ENCODE results near the gene CARD9.

The CARD9 gene

GRCh38 chr9:136367296-136368145 is 5.9 kb downstream of the CARD9 start:
- no peaks in the 10 kb centered on the region for H3K9me3 Mint-ChIP-seq
- ATAC-seq (no peak), DNase-seq (no peak)
- no peak overlapping the region for H3K27ac Mint-ChIP-seq
- no peaks in the 10 kb centered on the region for H3K36me3 Mint-ChIP-seq (ENCODE audit: low read depth)
- H3K27me3 Mint-ChIP-seq = no peaks in the 10 kb centered on the region
- H3K4me3 Mint-ChIP-seq = no peak overlapping the region
- H3K4me1 Mint-ChIP-seq = peaks cover 5% of the 10 kb centered on the region

- no peak for DNase-seq
- Mint-ChIP-seq H3K4me1 (peaks cover 6% of the 10 kb centered on the region), H3K4me3 (no peak overlapping the region), H3K9me3 (no peaks in the 10 kb centered on the region), H3K27ac (no peak overlapping the region), H3K27me3 (no peaks in the 10 kb centered on the region), H3K36me3 (ENCODE audit: low read depth) (no peaks in the 10 kb centered on the region)
- no peak for ATAC-seq
Measured at GRCh38 chr9:136366826-136367225, 6.6 kb downstream of the CARD9 start.

GRCh38 chr9:136365775-136366222 is 7.7 kb downstream of the CARD9 start:
- ATAC-seq (no peak), DNase-seq (no peak)
- H3K27me3 Mint-ChIP-seq = no peaks in the 10 kb centered on the region
- peaks cover 6% of the 10 kb centered on the region for H3K4me1 Mint-ChIP-seq
- no peak overlapping the region for H3K4me3 Mint-ChIP-seq
- H3K9me3 Mint-ChIP-seq = no peaks in the 10 kb centered on the region
- no peaks in the 10 kb centered on the region for H3K36me3 Mint-ChIP-seq (ENCODE audit: low read depth)
- no peak overlapping the region for H3K27ac Mint-ChIP-seq

GRCh38 chr9:136364942-136365774 is 8.3 kb downstream of the CARD9 start:
- DNase-seq (no peak), ATAC-seq (no peak)
- Mint-ChIP-seq H3K4me1 (peaks cover 6% of the 10 kb centered on the region), H3K9me3 (no peaks in the 10 kb centered on the region), H3K4me3 (no peak overlapping the region), H3K27ac (no peak overlapping the region), H3K36me3 (ENCODE audit: low read depth) (no peaks in the 10 kb centered on the region), H3K27me3 (no peaks in the 10 kb centered on the region)

- H3K4me1 Mint-ChIP-seq = peaks cover 6% of the 10 kb centered on the region
- H3K27me3 Mint-ChIP-seq = no peaks in the 10 kb centered on the region
- no peaks in the 10 kb centered on the region for H3K36me3 Mint-ChIP-seq (ENCODE audit: low read depth)
- ATAC-seq = no peak
- no peak for DNase-seq
- peak overlapping the region; percentile 14 for H3K4me3 Mint-ChIP-seq
- H3K9me3 Mint-ChIP-seq = no peaks in the 10 kb centered on the region
- no peak overlapping the region for H3K27ac Mint-ChIP-seq
Measured at GRCh38 chr9:136363949-136364748, 9.3 kb downstream of the CARD9 start.

GRCh38 chr9:136363106-136363948 is 10.1 kb downstream of the CARD9 start, which contains the start of gene DNLZ:
DNLZ (minus strand) TSS chr9:136363744; CDS start chr9:136363714, 30 bp downstream.
- DNase-seq (peak; percentile 99), ATAC-seq (peak; percentile 83)
- Mint-ChIP-seq H3K36me3 (ENCODE audit: low read depth) (no peaks in the 10 kb centered on the region), H3K4me1 (peaks cover 6% of the 10 kb centered on the region), H3K27ac (peak within 1 kb of the TSS; percentile 70), H3K27me3 (no peaks in the 10 kb centered on the region), H3K9me3 (no peaks in the 10 kb centered on the region), H3K4me3 (peak within 1 kb of the TSS; percentile 79)

GRCh38 chr9:136362450-136362784 is 11.1 kb downstream of the CARD9 start:
- Mint-ChIP-seq H3K4me3 (peak overlapping the region; percentile 79), H3K36me3 (ENCODE audit: low read depth) (no peaks in the 10 kb centered on the region), H3K9me3 (no peaks in the 10 kb centered on the region), H3K27me3 (no peaks in the 10 kb centered on the region), H3K27ac (no peak overlapping the region), H3K4me1 (peaks cover 6% of the 10 kb centered on the region)
- DNase-seq = no peak
- ATAC-seq = no peak

GRCh38 chr9:136361754-136362449 is 11.6 kb downstream of the CARD9 start:
- Mint-ChIP-seq H3K27ac (no peak overlapping the region), H3K4me3 (no peak overlapping the region), H3K27me3 (no peaks in the 10 kb centered on the region), H3K4me1 (peaks cover 6% of the 10 kb centered on the region), H3K36me3 (ENCODE audit: low read depth) (no peaks in the 10 kb centered on the region), H3K9me3 (no peaks in the 10 kb centered on the region)
- DNase-seq (no peak), ATAC-seq (no peak)

- Mint-ChIP-seq H3K4me3 (no peak overlapping the region), H3K4me1 (peaks cover 6% of the 10 kb centered on the region), H3K27me3 (no peaks in the 10 kb centered on the region), H3K9me3 (no peaks in the 10 kb centered on the region), H3K36me3 (ENCODE audit: low read depth) (no peaks in the 10 kb centered on the region), H3K27ac (no peak overlapping the region)
- DNase-seq (no peak), ATAC-seq (no peak)
Measured at GRCh38 chr9:136361047-136361753, 12.3 kb downstream of the CARD9 start.

GRCh38 chr9:136359774-136360718 is 13.4 kb downstream of the CARD9 start:
- Mint-ChIP-seq H3K9me3 (no peaks in the 10 kb centered on the region), H3K4me1 (peaks cover 6% of the 10 kb centered on the region), H3K27me3 (no peaks in the 10 kb centered on the region), H3K27ac (no peak overlapping the region), H3K4me3 (no peak overlapping the region), H3K36me3 (ENCODE audit: low read depth) (no peaks in the 10 kb centered on the region)
- ATAC-seq = no peak
- DNase-seq = no peak

- H3K9me3 Mint-ChIP-seq = no peaks in the 10 kb centered on the region
- no peak overlapping the region for H3K27ac Mint-ChIP-seq
- ATAC-seq (no peak), DNase-seq (no peak)
- peaks cover 4% of the 10 kb centered on the region for H3K4me1 Mint-ChIP-seq
- H3K27me3 Mint-ChIP-seq = no peaks in the 10 kb centered on the region
- H3K36me3 Mint-ChIP-seq (ENCODE audit: low read depth) = no peaks in the 10 kb centered on the region
- H3K4me3 Mint-ChIP-seq = no peak overlapping the region
Measured at GRCh38 chr9:136358888-136359287, 14.6 kb downstream of the CARD9 start.

GRCh38 chr9:136358016-136358415 is 15.5 kb downstream of the CARD9 start:
- no peaks in the 10 kb centered on the region for H3K9me3 Mint-ChIP-seq
- peaks cover 4% of the 10 kb centered on the region for H3K4me1 Mint-ChIP-seq
- H3K36me3 Mint-ChIP-seq (ENCODE audit: low read depth) = no peaks in the 10 kb centered on the region
- DNase-seq = no peak
- H3K27me3 Mint-ChIP-seq = no peaks in the 10 kb centered on the region
- ATAC-seq = no peak
- no peak overlapping the region for H3K4me3 Mint-ChIP-seq
- H3K27ac Mint-ChIP-seq = no peak overlapping the region
